NCI-H1092 treated with DMSO at 0.1 percent for 48 hours (cell line): Measurements from ENCODE around the gene FGD5.

Experiments used
- DNase-seq: peaks from one replicate; lab custom pipeline; 2025; lab: John Stamatoyannopoulos, UW

FGD5 gene

GRCh38 chr3:14827776-14828175 lies 9.0 kb downstream of the FGD5 start:
- DNase-seq = no peak

GRCh38 chr3:14829811-14830210 lies 11.0 kb downstream of the FGD5 start:
- no peak for DNase-seq

- no peak for DNase-seq
These were observed 13.2 kb downstream of the FGD5 start for GRCh38 chr3:14831916-14832450.

- DNase-seq = no peak
These were observed 14.4 kb downstream of the FGD5 start for GRCh38 chr3:14832975-14833722.

GRCh38 chr3:14834121-14834520 lies 15.4 kb downstream of the FGD5 start:
- DNase-seq = no peak

- DNase-seq = no peak
These were observed 16.2 kb downstream of the FGD5 start for GRCh38 chr3:14834807-14835466.

- DNase-seq = no peak
These were observed 17.3 kb downstream of the FGD5 start for GRCh38 chr3:14836049-14836468.

- no peak for DNase-seq
These were observed 18.6 kb downstream of the FGD5 start for GRCh38 chr3:14837186-14837877.

- no peak for DNase-seq
These were observed 19.1 kb downstream of the FGD5 start for GRCh38 chr3:14837878-14838258.

GRCh38 chr3:14839236-14839635 lies 20.5 kb downstream of the FGD5 start:
- DNase-seq = no peak

GRCh38 chr3:14841836-14842235 lies 23.1 kb downstream of the FGD5 start:
- DNase-seq = no peak

- no peak for DNase-seq
These were observed 23.5 kb downstream of the FGD5 start for GRCh38 chr3:14842277-14842676.

GRCh38 chr3:14843321-14843720 lies 24.6 kb downstream of the FGD5 start:
- DNase-seq = no peak

GRCh38 chr3:14844386-14845170 lies 25.8 kb downstream of the FGD5 start:
- DNase-seq = no peak

GRCh38 chr3:14845180-14845579 lies 26.4 kb downstream of the FGD5 start:
- no peak for DNase-seq

GRCh38 chr3:14845826-14846225 lies 27.1 kb downstream of the FGD5 start:
- DNase-seq = no peak

- DNase-seq = no peak
These were observed 27.6 kb downstream of the FGD5 start for GRCh38 chr3:14846226-14846880.

- DNase-seq = no peak
These were observed 29.1 kb downstream of the FGD5 start for GRCh38 chr3:14847613-14848541.

- no peak for DNase-seq
These were observed 30.1 kb downstream of the FGD5 start for GRCh38 chr3:14848906-14849305.

GRCh38 chr3:14849638-14850230 lies 31.0 kb downstream of the FGD5 start:
- DNase-seq = no peak
